Fibroblast of pulmonary artery (primary cell): ENCODE data around the gene WDR1.

ENCODE experiments used
- DNase-seq: peaks from one replicate; pipeline ENCODE4 v3.0.0-alpha.2; 2010; ENCODE audit warnings: low read depth
- H3K4me3 ChIP-seq: replicated peaks from 2 replicates; pipeline ENCODE4 v1.5.1; 2011; ENCODE audit warnings: low read depth, mild to moderate bottlenecking, control low read depth, low read length, moderate library complexity
- TF ChIP-seq, protein P1 (sequence below): IDR thresholded peaks from 2 replicates; pipeline ENCODE4 v1.5.1; 2011; ENCODE audit warnings: mild to moderate bottlenecking, control low read depth, low read length, inconsistent platforms; ENCODE audit errors: missing control alignments

The WDR1 gene

GRCh38 chr4:10087152-10087791, 29.3 kb downstream of the WDR1 start:
- DNase-seq, result no peak
- H3K4me3 ChIP-seq, result no peak overlapping the region
- TF ChIP-seq, protein P1, sequence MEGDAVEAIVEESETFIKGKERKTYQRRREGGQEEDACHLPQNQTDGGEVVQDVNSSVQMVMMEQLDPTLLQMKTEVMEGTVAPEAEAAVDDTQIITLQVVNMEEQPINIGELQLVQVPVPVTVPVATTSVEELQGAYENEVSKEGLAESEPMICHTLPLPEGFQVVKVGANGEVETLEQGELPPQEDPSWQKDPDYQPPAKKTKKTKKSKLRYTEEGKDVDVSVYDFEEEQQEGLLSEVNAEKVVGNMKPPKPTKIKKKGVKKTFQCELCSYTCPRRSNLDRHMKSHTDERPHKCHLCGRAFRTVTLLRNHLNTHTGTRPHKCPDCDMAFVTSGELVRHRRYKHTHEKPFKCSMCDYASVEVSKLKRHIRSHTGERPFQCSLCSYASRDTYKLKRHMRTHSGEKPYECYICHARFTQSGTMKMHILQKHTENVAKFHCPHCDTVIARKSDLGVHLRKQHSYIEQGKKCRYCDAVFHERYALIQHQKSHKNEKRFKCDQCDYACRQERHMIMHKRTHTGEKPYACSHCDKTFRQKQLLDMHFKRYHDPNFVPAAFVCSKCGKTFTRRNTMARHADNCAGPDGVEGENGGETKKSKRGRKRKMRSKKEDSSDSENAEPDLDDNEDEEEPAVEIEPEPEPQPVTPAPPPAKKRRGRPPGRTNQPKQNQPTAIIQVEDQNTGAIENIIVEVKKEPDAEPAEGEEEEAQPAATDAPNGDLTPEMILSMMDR, result no peak

GRCh38 chr4:10086506-10087120, 30.0 kb downstream of the WDR1 start:
- no peak for DNase-seq
- H3K4me3 ChIP-seq, result no peak overlapping the region
- TF ChIP-seq, protein P1, result no peak

- H3K4me3 ChIP-seq, result no peak overlapping the region
- no peak for DNase-seq
- TF ChIP-seq, protein P1, result no peak
Observed at GRCh38 chr4:10085828-10086505, 30.6 kb downstream of the WDR1 start.

GRCh38 chr4:10085386-10085785, 31.2 kb downstream of the WDR1 start:
- TF ChIP-seq, protein P1, result no peak
- no peak for DNase-seq
- no peak overlapping the region for H3K4me3 ChIP-seq

- no peak for DNase-seq
- TF ChIP-seq, protein P1, result no peak
- H3K4me3 ChIP-seq, result no peak overlapping the region
Observed at GRCh38 chr4:10084651-10085358, 31.8 kb downstream of the WDR1 start.

DNA sequence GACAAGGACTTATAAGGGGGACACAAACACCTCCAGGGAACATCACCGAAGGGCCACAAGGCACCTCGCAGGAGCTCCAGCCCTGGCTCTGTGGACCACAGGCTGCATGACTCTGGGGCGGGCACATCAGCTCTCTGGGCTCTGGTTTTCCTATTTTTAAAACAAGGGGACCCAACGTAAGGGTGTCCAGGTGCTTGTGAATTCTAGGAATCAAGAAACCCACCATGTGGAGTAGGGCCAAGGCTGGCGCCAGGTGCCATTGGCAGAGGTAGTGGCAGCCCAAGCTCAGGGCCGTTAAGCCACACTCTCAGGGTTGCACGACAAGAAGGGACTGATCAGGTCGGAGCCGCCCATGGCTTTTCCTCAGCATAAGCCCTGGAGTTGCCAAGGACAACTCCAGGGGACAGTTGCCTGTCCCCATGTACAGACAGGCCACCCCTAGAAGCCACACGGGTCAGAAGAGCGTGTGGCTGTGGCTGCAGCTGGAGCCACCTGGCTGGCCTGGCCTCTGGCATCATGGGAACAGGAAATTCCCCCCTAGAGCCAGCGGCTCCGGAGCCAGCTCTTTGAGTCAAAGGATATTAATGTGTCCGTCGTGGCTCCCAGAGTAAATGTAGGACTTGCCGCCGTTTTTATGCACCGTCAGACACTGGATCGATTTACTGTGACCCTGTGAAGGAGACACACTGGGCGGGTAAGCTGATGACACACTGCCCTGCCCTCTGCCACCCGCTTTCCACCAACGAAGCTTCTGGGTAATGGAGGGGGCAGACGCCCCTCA, 32.5 kb downstream of the WDR1 start:
- H3K4me3 ChIP-seq, result no peak overlapping the region
- no peak for DNase-seq
- TF ChIP-seq, protein P1, result no peak
